SK-N-SH (cell line): ENCODE data around the gene ATP2A2. TPM values are rescaled to one million over a fixed set of nuclear protein-coding genes. Genes with fewer than 3 reads are reported as not detected.

Experiments used
- CTCF ChIA-PET: fragments of 300-600, 350-600 bp; formaldehyde crosslinking; extraction: SDS; loops from one replicate; lab custom pipeline; 2021; lab: Yijun Ruan, JAX
- POLR2A ChIA-PET: fragments of 350-600 bp; sonication (Branson Sonifier 250); formaldehyde crosslinking; extraction: SDS; loops from one replicate; lab custom pipeline; 2020; ENCODE audit warnings: antibody characterized with exemption, inconsistent platforms; lab: Yijun Ruan, JAX
- DNase-seq: peaks from one replicate; pipeline ENCODE4 v3.0.0; 2012
- H2AFZ ChIP-seq: fragments of 200-600 bp; sonication (generic); 2 replicates; pipeline ENCODE4 v1.8.1; 2016; ENCODE audit warnings: antibody characterized with exemption, mild to moderate bottlenecking, low read depth
- H3F3A ChIP-seq: fragments of 200-600 bp; sonication (generic); replicated peaks from 2 replicates; pipeline ENCODE3; 2016; ENCODE audit warnings: antibody characterized with exemption, mild to moderate bottlenecking; ENCODE audit not compliant: insufficient read depth
- H3K27ac ChIP-seq, 2 experiments: fragments of 200-500 bp in 1 of 2; fragments of 200-600 bp in 1 of 2; sonication (Bioruptor generic) in 1 of 2; sonication (generic), shearing (Covaris generic) in 1 of 2; 2 replicates each; pipeline versions ENCODE4 v1.5.1 to v1.6.1; 2014 to 2016; ENCODE audit warnings: low read depth in 2 of 2, inconsistent platforms in 1 of 2, low read length in 1 of 2, mild to moderate bottlenecking in 1 of 2, mixed read lengths in 1 of 2
- H3K27me3 ChIP-seq: fragments of 200-600 bp; sonication (generic), shearing (Covaris generic); 2 replicates; pipeline ENCODE4 v1.6.1; 2016; ENCODE audit warnings: mixed run types; ENCODE audit not compliant: insufficient read depth
- H3K36me3 ChIP-seq, 2 experiments: fragments of 200-500 bp in 1 of 2; fragments of 200-600 bp in 1 of 2; sonication (Bioruptor generic) in 1 of 2; sonication (generic) in 1 of 2; replicated peaks in 1 of 2; 2 replicates each; pipeline versions ENCODE3 to v1.5.1; 2014 to 2016; ENCODE audit warnings: low read length in 1 of 2, mild to moderate bottlenecking in 1 of 2; ENCODE audit not compliant: insufficient read depth in 2 of 2, control insufficient read depth in 1 of 2
- H3K4me1 ChIP-seq, 2 experiments: fragments of 200-500 bp in 1 of 2; fragments of 200-600 bp in 1 of 2; sonication (Bioruptor generic) in 1 of 2; sonication (generic), shearing (Covaris generic) in 1 of 2; 2 replicates each; pipeline versions ENCODE4 v1.5.1 to v1.6.1; 2014 to 2016; ENCODE audit warnings: low read depth in 1 of 2, low read length in 1 of 2, mixed run types in 1 of 2; ENCODE audit not compliant: insufficient read depth in 2 of 2, control insufficient read depth in 1 of 2
- H3K4me2 ChIP-seq: fragments of 200-600 bp; sonication (generic), shearing (Covaris generic); 2 replicates; pipeline ENCODE4 v1.6.1; 2017; ENCODE audit warnings: mixed run types
- H3K4me3 ChIP-seq, 2 experiments: fragments of 200-500 bp in 1 of 2; fragments of 200-600 bp in 1 of 2; sonication (Bioruptor generic) in 1 of 2; sonication (generic), shearing (Covaris generic) in 1 of 2; 2 replicates each; pipeline versions ENCODE4 v1.5.1 to v1.8.1; 2014 to 2016; ENCODE audit warnings: low read depth in 2 of 2, inconsistent platforms in 1 of 2, low read length in 1 of 2, mild to moderate bottlenecking in 1 of 2, mixed read lengths in 1 of 2, moderate library complexity in 1 of 2
- H3K79me2 ChIP-seq: fragments of 200-600 bp; sonication (generic); 2 replicates; pipeline ENCODE4 v1.8.1; 2017; ENCODE audit warnings: mild to moderate bottlenecking; ENCODE audit not compliant: insufficient read depth
- H3K9ac ChIP-seq: fragments of 200-600 bp; sonication (generic); 2 replicates; pipeline ENCODE4 v1.6.1; 2017; ENCODE audit warnings: mixed run types
- H3K9me2 ChIP-seq: fragments of 200-600 bp; sonication (generic); 2 replicates; pipeline ENCODE4 v1.6.1; 2017; ENCODE audit warnings: mixed run types
- H3K9me3 ChIP-seq: fragments of 200-600 bp; sonication (generic); 2 replicates; pipeline ENCODE4 v1.6.1; 2017; ENCODE audit warnings: mixed run types, mild to moderate bottlenecking, moderate library complexity
- H4K20me1 ChIP-seq: fragments of 200-600 bp; sonication (generic); 2 replicates; pipeline ENCODE4 v1.6.1; 2017; ENCODE audit warnings: mild to moderate bottlenecking, mixed run types; ENCODE audit not compliant: insufficient read depth
- ELF1 ChIP-seq: IDR thresholded peaks from 2 replicates; pipeline ENCODE4 v1.4.0; 2012
- EZH2phosphoT487 ChIP-seq: fragments of 200-600 bp; sonication (generic); IDR thresholded peaks from 2 replicates; pipeline ENCODE4 v1.6.1; 2017; ENCODE audit warnings: low read depth, mixed run types, mild to moderate bottlenecking, antibody characterized with exemption, moderate library complexity, borderline replicate concordance
- FOSL2 ChIP-seq: IDR thresholded peaks from 2 replicates; pipeline ENCODE4 v1.4.0; 2012; ENCODE audit warnings: low read depth, mild to moderate bottlenecking, moderate library complexity, borderline replicate concordance
- FOXJ3 ChIP-seq: sonication (generic); formaldehyde crosslinking; IDR thresholded peaks from 2 replicates; pipeline ENCODE4 v1.5.1; 2020; ENCODE audit warnings: mild to moderate bottlenecking, missing genetic modification reagents
- GABPA ChIP-seq: IDR thresholded peaks from 2 replicates; pipeline ENCODE4 v1.4.0; 2012; ENCODE audit warnings: low read depth, mild to moderate bottlenecking
- GATA2 ChIP-seq: sonication (generic); formaldehyde crosslinking; IDR thresholded peaks from 2 replicates; pipeline ENCODE4 v1.5.0; 2020; ENCODE audit warnings: mild to moderate bottlenecking, missing genetic modification reagents
- IRF3 ChIP-seq: fragments of 150-350 bp; IDR thresholded peaks from 2 replicates; pipeline ENCODE4 v1.6.1; 2016; ENCODE audit warnings: mild to moderate bottlenecking, low read depth, low read length
- JUND ChIP-seq: IDR thresholded peaks from 2 replicates; pipeline ENCODE4 v1.4.0; 2012
- MAX ChIP-seq: IDR thresholded peaks from 2 replicates; pipeline ENCODE4 v1.4.0; 2012; ENCODE audit warnings: low read depth
- MEF2A ChIP-seq: IDR thresholded peaks from 2 replicates; pipeline ENCODE4 v1.4.0; 2012; ENCODE audit warnings: low read depth, borderline replicate concordance
- MXI1 ChIP-seq: IDR thresholded peaks from 2 replicates; pipeline ENCODE4 v1.6.1; 2012; ENCODE audit warnings: mild to moderate bottlenecking, low read depth, low read length, improper control_type of control experiment
- NFIC ChIP-seq: IDR thresholded peaks from 2 replicates; pipeline ENCODE4 v1.4.0; 2012; ENCODE audit warnings: borderline replicate concordance
- POLR2AphosphoS5 ChIP-seq: IDR thresholded peaks from 2 replicates; pipeline ENCODE4 v1.6.1; 2012; ENCODE audit warnings: low read depth, low read length
- RCOR1 ChIP-seq: fragments of 150-350 bp; IDR thresholded peaks from 2 replicates; pipeline ENCODE4 v1.6.1; 2017; ENCODE audit warnings: antibody characterized with exemption, low read length
- REST ChIP-seq: IDR thresholded peaks from 2 replicates; pipeline ENCODE4 v1.6.1; 2012; ENCODE audit warnings: mild to moderate bottlenecking, low read depth, low read length, moderate library complexity
- SIN3A ChIP-seq: IDR thresholded peaks from 2 replicates; pipeline ENCODE4 v1.6.1; 2012; ENCODE audit warnings: low read depth, mild to moderate bottlenecking, low read length, moderate library complexity, borderline replicate concordance
- SMC3 ChIP-seq: IDR thresholded peaks from 2 replicates; pipeline ENCODE4 v1.6.1; 2012; ENCODE audit warnings: low read depth, low read length, improper control_type of control experiment
- TCF12 ChIP-seq: IDR thresholded peaks from 2 replicates; pipeline ENCODE4 v1.4.0; 2012
- TEAD4 ChIP-seq: IDR thresholded peaks from 2 replicates; pipeline ENCODE4 v1.4.0; 2012; ENCODE audit warnings: mild to moderate bottlenecking, borderline replicate concordance; ENCODE audit not compliant: insufficient read depth
- USF1 ChIP-seq: IDR thresholded peaks from 2 replicates; pipeline ENCODE4 v1.4.0; 2012; ENCODE audit warnings: low read depth, borderline replicate concordance
- YY1 ChIP-seq: IDR thresholded peaks from 2 replicates; pipeline ENCODE4 v1.4.0; 2012; ENCODE audit warnings: low read depth, mild to moderate bottlenecking
- ZBTB33 ChIP-seq: IDR thresholded peaks from 2 replicates; pipeline ENCODE4 v1.4.0; 2012; ENCODE audit warnings: low read depth, borderline replicate concordance
- WGBS: methylation state at CpG from one replicate; pipeline ENCODE4 v1.1.6; 2017; ENCODE audit warnings: low lambda C conversion rate; 5-methylcytosine and 5-hydroxymethylcytosine counted together
- polyA plus RNA-seq, 3 experiments: library from polyadenylated mRNA; depleted of rRNA; stranded (reverse); fragments of >200 nt; gene quantifications; 2 replicates each; pipeline ENCODE4 v1.2.3, GENCODE V29; 2012

Gene ATP2A2
- polyA plus RNA-seq, 1 of the 3 experiments (the other 2 are of a cell fraction): 120 TPM

DNA sequence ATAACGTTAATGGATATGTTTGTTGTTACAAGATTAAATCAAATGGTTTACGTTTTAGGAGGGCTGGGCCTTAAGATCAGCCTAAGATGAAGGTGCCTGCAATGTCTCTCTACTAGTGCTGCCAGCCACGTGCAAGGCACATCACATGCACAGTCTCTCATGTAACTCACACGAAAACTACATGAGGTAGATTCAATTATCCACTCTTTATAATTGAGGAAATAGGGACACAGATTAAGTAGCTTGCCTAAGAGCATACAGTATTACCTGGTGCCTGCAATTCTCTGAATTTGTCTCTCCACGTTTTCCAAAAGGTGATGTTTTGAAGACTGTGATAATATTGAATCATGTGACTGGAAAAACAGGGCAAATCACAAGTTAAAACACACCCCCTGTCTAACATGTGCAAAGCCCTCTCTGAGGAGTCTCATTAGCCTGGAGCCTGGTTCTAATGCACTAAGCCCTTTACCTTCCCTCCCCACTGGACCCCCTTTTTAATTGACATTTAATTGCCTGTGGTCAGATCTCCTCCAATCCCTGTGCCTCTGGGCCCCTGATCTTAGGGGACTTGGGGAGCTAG, 14.6 kb upstream of the ATP2A2 start (continued):
- TF ChIP-seq TCF12: no peak

DNA sequence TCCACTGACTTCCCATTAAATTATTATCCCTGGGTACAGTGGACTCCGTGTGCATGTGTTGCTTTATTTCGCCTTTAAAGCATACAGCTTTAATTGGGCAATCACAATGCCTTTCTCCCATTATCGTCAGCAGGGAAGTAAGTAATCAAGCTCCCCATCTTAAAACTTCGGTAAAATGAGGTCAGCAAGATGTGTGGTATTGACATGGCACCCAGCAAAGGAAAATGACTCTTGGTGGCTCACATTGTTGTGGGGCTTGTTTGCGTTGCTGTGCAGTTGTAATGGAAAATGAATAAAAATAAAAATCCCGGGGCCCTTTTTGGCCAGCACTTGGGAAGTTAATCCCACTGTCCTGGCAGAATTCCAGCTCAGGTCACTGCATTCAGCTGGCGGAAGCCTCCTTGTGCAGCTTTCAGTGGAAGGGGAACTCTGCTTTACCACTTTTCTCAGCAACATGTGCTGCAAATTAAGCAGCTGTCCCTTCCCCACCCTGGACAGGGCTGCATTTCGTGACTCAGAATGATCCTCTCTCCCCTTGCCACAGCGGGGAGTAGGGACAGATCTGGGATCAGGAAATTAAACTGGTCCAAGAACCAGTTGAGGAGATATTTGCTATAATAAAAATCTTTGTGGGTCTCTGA, 13.9 kb upstream of the ATP2A2 start:
- H3K9me3 ChIP-seq: no peaks in the 10 kb centered on the region
- peak overlapping the region; percentile 65; the same call in 1 of the 2 replicates for H2AFZ ChIP-seq
- peak; percentile 53 for DNase-seq
- H3K4me1 ChIP-seq: peaks cover 26 to 53% of the 10 kb centered on the region in 2 experiments
- H3K9ac ChIP-seq: peak overlapping the region; percentile 46; the same call in 1 of the 2 replicates
- POLR2A ChIA-PET: interaction anchor here (1.2 to 1.4 kb wide), 2 partner anchors 13 to 15 kb away, joined by 3 to 5 read pairs; no protein-coding TSS in a partner anchor
- H4K20me1 ChIP-seq: no peaks in the 10 kb centered on the region
- H3K4me2 ChIP-seq: peak overlapping the region; percentile 56; the same call in 1 of the 2 replicates
- H3K4me3 ChIP-seq: peak overlapping the region in 1 of 2 experiments; percentile 16; a peak in 1 of 4 replicates
- H3K9me2 ChIP-seq: no peaks in the 10 kb centered on the region
- CTCF ChIA-PET: interaction anchor here (0.8 to 1.9 kb wide), 2 partner anchors 9 to 13 kb away, joined by 3 to 7 read pairs; no protein-coding TSS in a partner anchor
- WGBS: 12% methylated on average over 9 of the region's 9 CpGs
- H3K36me3 ChIP-seq: no peaks in the 10 kb centered on the region
- peaks cover 31% of the 10 kb centered on the region for H3F3A ChIP-seq
- H3K27me3 ChIP-seq: no peaks in the 10 kb centered on the region
- H3K27ac ChIP-seq: peak overlapping the region; percentile 78 to 81
- H3K79me2 ChIP-seq: no peaks in the 10 kb centered on the region
- TF ChIP-seq MEF2A (no peak), ZBTB33 (no peak), SIN3A (peak; percentile 41; the same call in 1 of the 2 replicates), GABPA (no peak), NFIC (peak; percentile 82; the same call in 1 of the 2 replicates), GATA2 (CRISPR knock-in tag) (no peak), JUND (0 out of 2 replicates have a peak, but pooled peaks have one; percentile 41), REST (peak; percentile 80; the same call in 1 of the 2 replicates), SMC3 (no peak), TEAD4 (no peak), MAX (peak; percentile 70), MXI1 (peak; percentile 81; the same call in 1 of the 2 replicates), FOSL2 (peak; percentile 32; the same call in 1 of the 2 replicates), ELF1 (no peak), POLR2AphosphoS5 (0 out of 2 replicates have a peak, but pooled peaks have one; percentile 37), YY1 (no peak), EZH2phosphoT487 (no peak), IRF3 (no peak), TCF12 (peak; percentile 90), USF1 (no peak), FOXJ3 (CRISPR knock-in tag) (no peak), RCOR1 (peak; percentile 23; the same call in 1 of the 2 replicates)
